Left ventricle myocardium inferior (tissue), 1 donor: ENCODE measurements around the gene C1orf21. TPM values are rescaled to one million over a fixed set of nuclear protein-coding genes. Genes with fewer than 3 reads are reported as not detected.

Experiments used
- DNase-seq: peaks from one replicate; pipeline ENCODE4 v3.0.0-alpha.2; 2020
- H3K27ac ChIP-seq: fragments of 200-600 bp; replicated peaks from 2 replicates; pipeline ENCODE4 v1.8.0; 2021
- H3K27me3 ChIP-seq: fragments of 200-600 bp; 2 replicates; pipeline ENCODE4 v1.8.0; 2021; ENCODE audit warnings: low read depth
- H3K36me3 ChIP-seq: fragments of 200-600 bp; 2 replicates; pipeline ENCODE4 v1.8.0; 2021
- H3K4me1 ChIP-seq: fragments of 200-600 bp; 2 replicates; pipeline ENCODE4 v1.8.0; 2021
- H3K4me3 ChIP-seq: fragments of 200-600 bp; 2 replicates; pipeline ENCODE4 v1.8.0; 2021; ENCODE audit warnings: mild to moderate bottlenecking, moderate library complexity
- H3K9me3 ChIP-seq: fragments of 200-600 bp; replicated peaks from 2 replicates; pipeline ENCODE4 v1.8.0; 2021
- intact Hi-C: fragments of 100-400 bp; cut with micrococcal nuclease; formaldehyde crosslinking; loops from one replicate; pipeline ENCODE4 v1.11.0; 2022
- total RNA-seq: library from RNA; stranded (reverse); fragmentation: NEBNext Ultra II Directional; extraction: Animal tissue kit (Norgen Biotek cat#: 25700); gene quantifications from one replicate; pipeline ENCODE4 v1.2.1, GENCODE V29; 2021
- TF ChIP-seq, protein P1 (sequence below): fragments of 200-600 bp; IDR thresholded peaks from 2 replicates; pipeline ENCODE4 v1.8.0; 2021; ENCODE audit warnings: antibody characterized with exemption, mild to moderate bottlenecking, borderline replicate concordance
- donor health status: DM: no; HTN: yes; CAD: no; lungs with severe emphysema.

Gene C1orf21
- total RNA-seq, 1 donor from 2014 or later: 79.9 TPM

DNA sequence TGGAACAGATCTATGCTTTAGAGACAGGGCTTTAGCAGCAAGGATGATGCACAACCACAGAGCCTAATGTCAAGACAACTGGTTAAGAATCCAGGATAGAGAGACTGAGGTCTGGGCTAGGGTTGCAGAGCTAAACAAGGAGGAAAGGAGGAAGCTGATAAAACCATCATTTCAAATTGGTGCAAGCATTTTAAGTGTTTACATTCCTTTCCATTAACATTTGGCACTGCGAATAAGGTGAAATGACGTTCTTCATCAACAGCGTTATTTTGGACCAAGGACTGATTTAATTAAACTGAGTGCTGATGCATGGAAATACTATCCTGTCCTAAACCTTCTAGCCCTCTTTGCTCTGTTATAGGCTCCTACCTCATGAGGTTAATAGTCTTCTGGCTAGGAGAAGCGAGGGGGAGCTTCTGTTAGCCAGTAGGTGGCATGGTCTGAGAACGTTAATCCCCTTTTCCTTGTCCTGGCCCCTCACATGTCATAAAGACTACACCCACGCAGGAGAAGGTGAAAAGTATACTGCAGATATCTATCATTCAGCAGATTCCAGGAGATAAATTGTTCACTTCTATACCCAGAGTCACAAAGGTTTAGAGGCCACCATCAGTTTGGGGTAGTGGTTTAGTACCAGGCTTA lies 7.6 kb upstream of the C1orf21 start:
- Histone ChIP-seq H3K4me1 (no peaks in the 10 kb centered on the region), H3K4me3 (no peak overlapping the region), H3K36me3 (no peaks in the 10 kb centered on the region), H3K27ac (no peak overlapping the region), H3K9me3 (no peaks in the 10 kb centered on the region), H3K27me3 (no peaks in the 10 kb centered on the region)
- intact Hi-C loops: no loop called here
- TF ChIP-seq, protein P1, sequence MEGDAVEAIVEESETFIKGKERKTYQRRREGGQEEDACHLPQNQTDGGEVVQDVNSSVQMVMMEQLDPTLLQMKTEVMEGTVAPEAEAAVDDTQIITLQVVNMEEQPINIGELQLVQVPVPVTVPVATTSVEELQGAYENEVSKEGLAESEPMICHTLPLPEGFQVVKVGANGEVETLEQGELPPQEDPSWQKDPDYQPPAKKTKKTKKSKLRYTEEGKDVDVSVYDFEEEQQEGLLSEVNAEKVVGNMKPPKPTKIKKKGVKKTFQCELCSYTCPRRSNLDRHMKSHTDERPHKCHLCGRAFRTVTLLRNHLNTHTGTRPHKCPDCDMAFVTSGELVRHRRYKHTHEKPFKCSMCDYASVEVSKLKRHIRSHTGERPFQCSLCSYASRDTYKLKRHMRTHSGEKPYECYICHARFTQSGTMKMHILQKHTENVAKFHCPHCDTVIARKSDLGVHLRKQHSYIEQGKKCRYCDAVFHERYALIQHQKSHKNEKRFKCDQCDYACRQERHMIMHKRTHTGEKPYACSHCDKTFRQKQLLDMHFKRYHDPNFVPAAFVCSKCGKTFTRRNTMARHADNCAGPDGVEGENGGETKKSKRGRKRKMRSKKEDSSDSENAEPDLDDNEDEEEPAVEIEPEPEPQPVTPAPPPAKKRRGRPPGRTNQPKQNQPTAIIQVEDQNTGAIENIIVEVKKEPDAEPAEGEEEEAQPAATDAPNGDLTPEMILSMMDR: peak; percentile 55
- no peak for DNase-seq

DNA sequence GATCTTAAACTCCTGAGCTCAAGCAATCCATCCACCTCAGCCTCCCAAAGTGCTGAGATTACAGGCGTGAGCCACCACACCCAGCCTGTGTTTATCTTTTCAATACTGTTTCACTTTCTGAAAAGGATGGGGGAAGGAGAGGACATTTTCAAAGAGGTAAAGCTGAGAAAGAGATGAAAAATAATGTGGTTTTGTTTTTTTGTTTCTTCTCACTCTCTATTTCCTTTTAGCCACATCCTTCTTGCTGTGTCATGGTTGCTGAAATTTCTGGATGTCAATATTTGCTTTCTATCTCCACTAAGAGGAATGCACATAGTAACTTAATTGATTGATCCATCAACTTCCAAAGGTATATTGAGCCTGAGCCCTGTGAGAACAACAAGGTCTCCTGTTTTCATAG lies 6.4 kb upstream of the C1orf21 start:
- Histone ChIP-seq H3K27me3 (no peaks in the 10 kb centered on the region), H3K4me3 (no peak overlapping the region), H3K36me3 (no peaks in the 10 kb centered on the region), H3K9me3 (no peaks in the 10 kb centered on the region), H3K4me1 (no peaks in the 10 kb centered on the region), H3K27ac (no peak overlapping the region)
- no peak for DNase-seq
- TF ChIP-seq, protein P1: no peak
- intact Hi-C loops: no loop called here

DNA sequence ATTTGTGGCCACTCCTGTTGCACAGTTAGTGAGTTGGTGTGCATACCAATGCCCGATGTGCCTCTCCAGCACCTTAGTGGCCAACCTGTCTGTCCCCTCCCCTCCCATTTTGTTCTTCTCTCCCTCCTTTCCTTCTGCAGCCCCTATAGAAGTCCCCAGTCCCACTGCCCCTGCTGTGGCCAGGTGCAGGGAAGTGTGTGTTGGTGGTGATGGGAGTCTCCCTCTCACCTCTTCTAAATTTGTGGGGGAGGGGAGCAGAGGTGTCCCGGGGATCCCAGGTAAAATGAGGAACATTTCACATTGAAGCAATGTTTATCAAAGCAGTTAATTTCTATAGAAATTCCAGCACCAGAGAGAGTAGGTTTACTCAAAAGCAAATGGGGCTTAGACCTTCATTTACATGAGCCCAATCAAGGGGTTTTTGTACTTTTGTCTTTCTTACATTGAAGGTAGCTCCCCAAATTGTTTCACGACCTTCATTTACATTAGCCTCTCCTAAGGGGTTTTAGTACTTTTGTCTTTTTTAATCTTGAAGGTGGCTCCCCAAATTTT lies 3.0 kb upstream of the C1orf21 start:
- intact Hi-C loops: no loop called here
- TF ChIP-seq, protein P1: no peak
- H3K4me1 ChIP-seq: peaks cover 28% of the 10 kb centered on the region
- no peak overlapping the region for H3K27ac ChIP-seq
- H3K4me3 ChIP-seq: no peak overlapping the region
- no peaks in the 10 kb centered on the region for H3K9me3 ChIP-seq
- no peak for DNase-seq
- no peaks in the 10 kb centered on the region for H3K27me3 ChIP-seq
- H3K36me3 ChIP-seq: no peaks in the 10 kb centered on the region

DNA sequence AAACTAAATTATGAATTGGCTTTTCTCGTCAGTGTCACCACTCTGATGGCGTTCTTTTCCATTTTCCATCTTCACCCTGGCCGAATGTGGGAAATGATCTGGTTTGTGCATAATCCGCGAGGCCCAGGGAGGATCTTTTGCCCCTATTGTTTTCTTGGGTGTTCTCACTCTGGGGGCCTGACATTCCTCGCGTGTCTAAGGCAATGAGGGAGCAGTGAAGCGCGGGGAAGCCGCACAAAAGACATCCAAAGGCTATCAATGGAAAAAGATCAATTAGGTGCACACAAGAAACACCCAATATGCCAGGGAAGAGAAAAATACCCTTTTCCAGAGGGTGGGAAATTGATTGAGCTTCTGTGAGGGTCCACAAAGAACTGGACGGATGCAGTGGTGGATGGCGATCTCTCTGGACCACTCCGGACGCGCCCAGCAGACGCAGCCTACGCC lies 941 bp upstream of the C1orf21 start:
- peak overlapping the region; percentile 94 for H3K27ac ChIP-seq
- H3K4me3 ChIP-seq: peak overlapping the region; percentile 95

DNA sequence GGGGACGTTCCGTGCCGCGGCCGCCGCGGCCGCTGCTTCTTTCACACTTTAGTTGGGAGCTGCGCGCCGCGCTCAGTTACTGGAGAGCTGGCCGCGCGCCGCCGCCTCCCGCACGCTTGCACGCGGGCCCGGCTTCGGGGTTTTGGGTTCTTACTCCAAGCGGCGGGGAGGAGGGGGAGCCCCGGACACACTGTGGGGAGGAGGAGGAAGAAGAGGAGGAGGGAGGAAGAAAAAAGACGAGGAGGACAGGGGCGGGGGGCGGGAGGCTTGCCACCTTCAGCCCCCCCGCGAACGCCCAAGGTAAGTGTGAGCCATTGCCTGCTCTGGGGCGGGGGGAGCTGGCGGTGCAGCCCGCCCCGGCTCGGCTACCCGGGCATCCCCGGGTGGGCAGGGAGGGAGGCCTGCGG lies 243 bp downstream of the C1orf21 start:
- Histone ChIP-seq H3K36me3 (no peaks in the 10 kb centered on the region), H3K9me3 (no peaks in the 10 kb centered on the region), H3K27me3 (no peaks in the 10 kb centered on the region), H3K27ac (peak overlapping the region; percentile 94), H3K4me3 (peak overlapping the region; percentile 95), H3K4me1 (peaks cover 60% of the 10 kb centered on the region)
- DNase-seq: no peak
- intact Hi-C loops: loop anchor here (5.0 kb wide), 1 partner anchor 175 kb away; no protein-coding TSS in a partner anchor
- TF ChIP-seq, protein P1: no peak

More for the DNA sequence above, 941 bp upstream of the C1orf21 start:
- H3K9me3 ChIP-seq: no peaks in the 10 kb centered on the region
- TF ChIP-seq, protein P1: no peak
- no peaks in the 10 kb centered on the region for H3K27me3 ChIP-seq
- intact Hi-C loops: loop anchor here (5.0 kb wide), 1 partner anchor 176 kb away; no protein-coding TSS in a partner anchor
- no peaks in the 10 kb centered on the region for H3K36me3 ChIP-seq
- no peak for DNase-seq
- peaks cover 48% of the 10 kb centered on the region for H3K4me1 ChIP-seq
